Adrenal gland (tissue), 5 donors: ENCODE measurements around the gene COPZ1.

Experiments used
- CTCF ChIP-seq, 6 experiments: fragments of 450-650 bp in 4 of 6; fragments of 200-600 bp in 2 of 6; sonication (generic) in 1 of 6; IDR thresholded peaks; 1 replicate in 5 of 6; 2 replicates in 1 of 6; pipeline versions ENCODE4 v1.5.1 to v1.8.0; 2016 to 2021; ENCODE audit warnings: antibody characterized with exemption in 6 of 6, mild to moderate bottlenecking in 2 of 6, moderate library complexity in 1 of 6
- POLR2A ChIP-seq, 2 donors: fragments of 450-650 bp; IDR thresholded peaks; one replicate each; pipeline ENCODE4 v1.6.1; 2017; ENCODE audit warnings: antibody characterized with exemption in 2 of 2, mild to moderate bottlenecking in 2 of 2, moderate library complexity in 1 of 2
- donor health status: DM: no; HTN: no; CAD: no.

GRCh38 chr12:54368025-54368708, 43.2 kb downstream of the COPZ1 start:
- TF ChIP-seq CTCF (IDR thresholded peaks at IDR 0.05) (no peak), POLR2A (IDR thresholded peaks at IDR 0.05) (no peak)
